GM19240 (cell line): Measurements from ENCODE around the gene C10orf143.
A peak's percentile ranks its signal among the peaks of the same experiment; 100 is the strongest.
"Not testable (repeated sequence)": the region's sequence is repeated elsewhere in the genome, so short reads cannot be mapped to it uniquely, and the experiment has no call there.

ENCODE experiments used
- DNase-seq: peaks from one replicate; pipeline ENCODE4 v3.0.0; 2011; ENCODE audit warnings: low spot score; ENCODE audit not compliant: insufficient read length

C10orf143 gene

GRCh38 chr10:130111852-130112180 is 1.2 kb upstream of the C10orf143 start:
- no peak for DNase-seq

GRCh38 chr10:130111113-130111851 is 652 bp upstream of the C10orf143 start:
- DNase-seq: peak; percentile 80

- DNase-seq: peak; percentile 28
Observed at GRCh38 chr10:130109796-130110245, 809 bp downstream of the C10orf143 start.

GRCh38 chr10:130108934-130109604 is 1.6 kb downstream of the C10orf143 start:
- no peak for DNase-seq

GRCh38 chr10:130108146-130108545 is 2.5 kb downstream of the C10orf143 start:
- not testable (repeated sequence) for DNase-seq

- no peak for DNase-seq
Observed at GRCh38 chr10:130105724-130106123, 4.9 kb downstream of the C10orf143 start.

GRCh38 chr10:130099344-130099743 is 11.3 kb downstream of the C10orf143 start:
- no peak for DNase-seq

- DNase-seq: not testable (repeated sequence)
Observed at GRCh38 chr10:130090565-130090964, 20.1 kb downstream of the C10orf143 start.

- DNase-seq: no peak
Observed at GRCh38 chr10:130080461-130080814, 30.2 kb downstream of the C10orf143 start.

GRCh38 chr10:130079614-130080460 is 30.8 kb downstream of the C10orf143 start:
- DNase-seq: no peak

GRCh38 chr10:130078120-130078519 is 32.5 kb downstream of the C10orf143 start:
- DNase-seq: no peak

- DNase-seq: no peak
Observed at GRCh38 chr10:130076681-130077080, 33.9 kb downstream of the C10orf143 start.

- no peak for DNase-seq
Observed at GRCh38 chr10:130074639-130075038, 36.0 kb downstream of the C10orf143 start.

- DNase-seq: no peak
Observed at GRCh38 chr10:130073912-130074311, 36.7 kb downstream of the C10orf143 start.

- no peak for DNase-seq
Observed at GRCh38 chr10:130072247-130072646, 38.4 kb downstream of the C10orf143 start.

- no peak for DNase-seq
Observed at GRCh38 chr10:130067893-130068292, 42.7 kb downstream of the C10orf143 start.

GRCh38 chr10:130066743-130067142 is 43.9 kb downstream of the C10orf143 start:
- DNase-seq: no peak

GRCh38 chr10:130065251-130065650 is 45.4 kb downstream of the C10orf143 start:
- DNase-seq: no peak

GRCh38 chr10:130064783-130065182 is 45.8 kb downstream of the C10orf143 start:
- no peak for DNase-seq

- DNase-seq: no peak
Observed at GRCh38 chr10:130062976-130063375, 47.7 kb downstream of the C10orf143 start.

GRCh38 chr10:130062201-130062600 is 48.4 kb downstream of the C10orf143 start:
- DNase-seq: no peak

GRCh38 chr10:130061760-130062159 is 48.9 kb downstream of the C10orf143 start:
- DNase-seq: no peak
